ENCODE measurements around the gene SLC26A11. TPM values are rescaled to one million over a fixed set of nuclear protein-coding genes. Genes with fewer than 3 reads are reported as not detected.

Gene SLC26A11
- total and polyA plus RNA-seq, 2 of the 13 experiments (the other 11 are each of a cell fraction or from before 2014, with no cell fraction given), result 8.7 to 13.2 TPM

- TF ChIP-seq SNAPC4 (CRISPR knock-in tag; IDR thresholded peaks at IDR 0.05) (no peak), RNF2 (conservative IDR thresholded peaks at IDR 0.05; ENCODE audit: low read depth) (no peak), ZC3H13 (CRISPR knock-in tag; IDR thresholded peaks at IDR 0.05) (no peak), ZNF841 (CRISPR knock-in tag; IDR thresholded peaks at IDR 0.05; ENCODE audit: borderline replicate concordance) (no peak), NFE2L2 (IDR thresholded peaks at IDR 0.05; ENCODE audit: low read length) (peak; percentile 99), ZNF180 (CRISPR knock-in tag; IDR thresholded peaks at IDR 0.05; ENCODE audit: borderline replicate concordance, low read depth) (no peak), EHMT2 (IDR thresholded peaks at IDR 0.05; ENCODE audit: borderline replicate concordance, low read depth, low read length) (no peak), CENPX (CRISPR knock-in tag; IDR thresholded peaks at IDR 0.05) (no peak), ZBTB34 (CRISPR knock-in tag; IDR thresholded peaks at IDR 0.05) (no peak), ZBTB26 (CRISPR knock-in tag; IDR thresholded peaks at IDR 0.05; ENCODE audit: borderline replicate concordance) (peak; percentile 32; the same call in 1 of the 2 replicates), HDAC6 (IDR thresholded peaks at IDR 0.05; ENCODE audit: low read depth, low read length) (no peak), PRPF4 (IDR thresholded peaks at IDR 0.05; ENCODE audit: low read depth, low read length, poor library complexity, severe bottlenecking) (no peak), RXRA (CRISPR knock-in tag; IDR thresholded peaks at IDR 0.05) (peak; percentile 69; the same call in 1 of the 2 replicates), ZFP91 (CRISPR knock-in tag; IDR thresholded peaks at IDR 0.05; ENCODE audit: borderline replicate concordance) (no peak), SAP130 (CRISPR knock-in tag; IDR thresholded peaks at IDR 0.05; ENCODE audit: low read depth) (peak; percentile 91), TERF1 (CRISPR knock-in tag; IDR thresholded peaks at IDR 0.05) (no peak), DMAP1 (CRISPR knock-in tag; IDR thresholded peaks at IDR 0.05) (no peak), YEATS4 (CRISPR knock-in tag; IDR thresholded peaks at IDR 0.05; ENCODE audit: borderline replicate concordance) (no peak), ETV5 (CRISPR knock-in tag; IDR thresholded peaks at IDR 0.05; ENCODE audit: borderline replicate concordance) (peak; percentile 34; the same call in 1 of the 2 replicates)
These were observed 34.4 kb downstream of the SLC26A11 start (continued) for GRCh38 chr17:80254396-80255251.

All from HepG2 (cell line).